GM21526 (cell line): ENCODE measurements around the gene IRF5.
"Not testable (repeated sequence)": the region's sequence is repeated elsewhere in the genome, so short reads cannot be mapped to it uniquely, and the experiment has no call there.

Experiments
- ATAC-seq: cut with Tn5 transposase; IDR thresholded peaks from one replicate; pipeline ENCODE4 v1.9.1; 2021; ENCODE audit warnings: moderate library complexity; ENCODE audit not compliant: unreplicated experiment, low FRiP score

IRF5 gene

DNA sequence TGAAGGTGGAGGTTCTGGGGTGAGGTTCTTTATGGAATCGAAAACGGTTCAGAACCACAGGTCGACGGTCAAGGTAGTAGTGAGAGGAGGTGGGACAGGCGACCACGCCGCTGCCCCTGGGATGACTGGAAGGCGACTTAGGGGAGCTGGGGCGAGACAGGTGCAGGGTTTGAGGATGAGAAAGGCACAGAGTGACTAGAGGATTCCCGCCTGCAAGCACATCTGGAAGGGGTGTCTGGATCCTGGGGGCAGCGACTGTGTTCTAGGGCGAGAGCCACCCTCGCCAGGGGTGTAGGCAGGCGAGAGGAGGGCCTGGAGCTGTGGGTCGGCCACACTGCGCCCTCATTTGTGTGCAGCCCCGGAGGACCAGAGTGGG lies 468 bp upstream of the IRF5 start:
- no peak for ATAC-seq

DNA sequence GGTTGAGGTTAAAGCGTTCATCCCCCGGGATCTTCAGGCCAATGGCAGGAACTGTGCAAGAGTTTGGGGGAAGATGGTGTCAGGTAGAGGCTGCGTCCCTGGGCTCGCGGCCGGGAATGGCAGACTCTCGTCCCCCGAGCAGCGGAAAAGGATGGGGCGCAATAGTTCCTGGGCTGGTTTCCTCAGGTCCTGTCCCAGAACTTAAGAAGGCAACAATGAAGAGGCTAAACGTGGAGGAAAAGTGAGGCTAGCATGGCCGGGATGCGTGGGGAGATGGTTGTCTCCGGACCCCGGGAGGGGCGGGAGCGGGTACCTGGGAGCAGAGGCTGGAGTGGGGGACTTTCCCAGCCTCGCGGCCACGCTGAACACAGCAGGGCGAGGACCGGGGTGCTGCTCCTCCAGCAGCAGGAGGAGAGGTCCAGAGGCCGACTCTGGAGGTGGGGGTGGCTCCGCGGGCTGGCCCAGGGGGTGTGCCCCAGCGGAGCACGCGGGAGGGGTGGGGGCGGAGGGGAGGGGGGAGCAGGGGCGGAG lies 882 bp downstream of the IRF5 start:
- no peak for ATAC-seq

DNA sequence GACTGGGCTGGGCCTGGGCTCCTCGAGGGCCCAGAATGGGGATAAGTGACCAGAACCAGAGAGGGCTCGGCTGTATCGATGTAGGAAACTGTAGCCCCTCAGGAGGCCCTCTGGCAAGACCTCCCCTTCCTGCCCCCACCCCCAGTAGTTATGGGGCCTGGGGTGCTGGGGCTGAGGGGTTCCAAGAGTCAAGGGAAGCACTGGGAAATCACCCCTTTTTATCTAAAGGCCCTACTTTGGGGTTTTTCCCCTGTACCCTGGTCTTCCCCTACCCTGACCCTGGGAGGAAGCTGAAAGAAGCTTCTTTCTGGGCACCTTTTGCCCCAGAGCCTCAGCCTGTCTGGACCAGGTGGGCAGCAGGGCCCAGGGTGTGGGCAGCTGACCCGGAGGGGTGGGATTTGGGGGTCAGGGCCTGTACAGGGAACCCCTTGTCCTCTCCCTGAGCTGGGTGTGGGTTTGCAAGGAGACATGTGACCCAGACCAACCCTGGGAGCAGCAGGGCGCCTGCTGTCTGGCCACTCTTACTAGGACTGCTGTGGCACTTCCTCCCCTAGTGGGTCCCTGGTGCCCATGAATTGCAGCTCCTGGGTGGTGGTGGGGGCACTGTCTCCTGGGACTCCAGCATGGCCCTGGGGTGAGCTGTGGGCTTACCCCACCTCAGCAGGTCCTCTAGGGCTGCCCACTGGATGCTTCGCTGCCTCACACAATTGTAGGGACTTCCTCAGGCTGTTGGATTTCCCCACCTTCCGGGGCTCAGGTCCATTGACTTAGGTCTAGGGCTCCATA lies 1.5 kb downstream of the IRF5 start:
- ATAC-seq, result no peak

DNA sequence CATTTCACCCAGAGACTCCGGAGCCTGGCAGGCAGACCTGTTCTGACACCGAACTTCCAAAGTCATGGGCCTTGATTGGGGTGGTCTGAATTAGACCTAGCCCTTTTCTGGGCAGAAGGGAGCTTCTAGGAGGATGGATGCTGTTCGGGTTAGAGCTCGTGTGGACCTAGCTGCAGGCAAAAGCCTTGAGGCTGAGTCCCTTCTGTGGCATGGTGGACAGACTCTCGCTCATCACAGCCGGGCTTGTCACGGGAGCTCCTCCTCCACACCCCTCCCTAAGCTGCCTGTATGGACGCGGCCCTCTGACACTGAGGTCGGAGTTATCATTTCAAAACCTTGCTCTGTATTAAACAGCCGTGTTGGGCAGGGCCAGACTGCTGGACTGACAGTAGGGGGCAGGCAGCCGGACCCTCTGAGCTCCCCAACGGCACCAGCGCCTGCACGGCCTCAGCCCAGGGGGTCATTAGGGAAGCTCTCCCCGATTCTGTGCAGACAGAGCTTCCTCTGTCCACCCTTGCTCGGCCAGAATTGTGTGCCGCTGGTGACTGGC lies 2.2 kb downstream of the IRF5 start:
- peak; percentile 19 for ATAC-seq

DNA sequence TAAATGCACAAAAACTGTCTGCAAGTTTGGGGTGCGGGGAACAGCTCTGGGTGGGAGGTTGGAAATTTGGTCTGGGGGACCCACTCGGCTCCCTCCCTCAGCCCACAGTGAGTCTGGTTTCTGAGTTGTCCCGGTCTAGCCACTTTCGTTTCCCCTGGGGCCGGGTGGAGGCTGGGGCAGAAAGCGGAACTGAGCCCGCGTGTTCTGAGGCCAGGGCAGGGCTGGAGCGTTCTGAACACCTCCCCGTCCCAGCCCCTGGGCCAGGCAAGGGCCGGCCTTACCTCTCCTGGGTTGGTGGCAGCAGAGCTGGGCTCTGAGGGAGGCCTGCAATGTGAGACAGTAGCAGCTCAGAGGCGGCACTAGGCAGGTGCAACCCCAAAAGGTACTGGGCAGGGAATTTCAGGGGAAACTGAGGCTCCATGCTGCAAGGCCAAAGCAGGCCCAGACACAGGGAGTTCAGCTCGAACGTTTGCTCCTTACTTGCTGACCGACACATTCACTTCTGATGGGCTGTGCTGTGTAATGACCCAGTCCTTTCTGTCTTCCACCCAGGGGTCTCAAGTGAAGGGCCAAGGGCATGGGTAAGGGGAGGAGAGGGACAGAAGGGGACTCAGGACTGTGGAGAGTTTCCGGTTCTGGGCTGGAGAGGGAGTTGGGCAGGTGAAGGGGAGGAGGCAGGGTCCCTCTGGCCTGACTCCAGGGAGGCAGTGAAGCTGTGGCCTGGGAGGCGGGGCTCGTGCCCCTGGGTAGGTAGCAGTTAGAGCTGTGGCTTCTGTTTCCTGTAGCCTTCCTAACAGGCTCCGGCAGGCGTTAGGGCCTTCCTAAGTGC lies 3.0 kb downstream of the IRF5 start:
- peak; percentile 60 for ATAC-seq

DNA sequence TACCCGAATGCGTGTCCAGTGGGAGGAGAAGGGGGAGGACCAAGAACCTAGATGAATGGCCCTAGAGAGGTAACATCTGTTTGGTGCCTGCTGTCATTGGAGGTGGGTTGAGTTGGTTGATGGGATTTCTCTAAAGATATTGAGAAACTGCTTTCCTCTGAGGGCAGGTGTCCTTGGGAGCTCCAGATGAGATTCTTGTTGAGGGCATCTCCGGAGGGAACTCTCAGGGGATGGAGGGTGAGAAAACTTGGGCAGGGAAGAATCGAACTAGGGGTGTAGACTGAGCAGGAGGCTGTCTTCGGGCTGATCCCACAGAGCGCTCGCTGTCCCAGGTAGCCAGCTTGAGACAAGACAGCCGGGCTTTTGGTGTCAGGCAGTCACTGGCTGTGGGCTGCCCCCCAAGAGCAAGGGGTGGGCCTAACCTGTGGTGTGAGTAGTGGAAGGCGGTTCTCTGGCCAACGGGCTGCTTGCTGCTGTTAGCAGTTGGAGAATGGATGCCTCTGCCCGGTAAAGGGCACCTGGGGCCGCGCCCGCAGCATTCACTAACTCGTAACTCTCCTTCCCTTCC lies 3.7 kb downstream of the IRF5 start:
- ATAC-seq, result no peak

DNA sequence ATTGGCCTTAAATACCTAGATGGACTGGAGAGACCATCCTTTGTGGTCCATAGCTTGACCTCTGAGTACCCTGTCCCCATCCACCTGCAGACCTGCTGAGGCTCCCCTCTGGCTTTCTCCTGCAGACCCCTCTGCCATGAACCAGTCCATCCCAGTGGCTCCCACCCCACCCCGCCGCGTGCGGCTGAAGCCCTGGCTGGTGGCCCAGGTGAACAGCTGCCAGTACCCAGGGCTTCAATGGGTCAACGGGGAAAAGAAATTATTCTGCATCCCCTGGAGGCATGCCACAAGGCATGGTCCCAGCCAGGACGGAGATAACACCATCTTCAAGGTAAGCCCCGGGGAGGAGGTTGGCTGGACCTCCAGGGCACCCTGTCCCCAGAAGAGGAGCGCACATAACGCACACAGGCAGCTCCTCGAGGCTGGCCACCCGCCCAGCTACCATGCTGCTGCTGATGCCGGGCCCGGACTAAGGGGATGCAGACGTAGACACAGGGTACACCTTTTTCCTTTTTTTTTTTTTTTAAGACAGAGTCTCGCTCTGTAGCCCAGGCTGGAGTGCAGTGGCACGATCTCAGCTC lies 4.3 kb downstream of the IRF5 start:
- ATAC-seq, result no peak

DNA sequence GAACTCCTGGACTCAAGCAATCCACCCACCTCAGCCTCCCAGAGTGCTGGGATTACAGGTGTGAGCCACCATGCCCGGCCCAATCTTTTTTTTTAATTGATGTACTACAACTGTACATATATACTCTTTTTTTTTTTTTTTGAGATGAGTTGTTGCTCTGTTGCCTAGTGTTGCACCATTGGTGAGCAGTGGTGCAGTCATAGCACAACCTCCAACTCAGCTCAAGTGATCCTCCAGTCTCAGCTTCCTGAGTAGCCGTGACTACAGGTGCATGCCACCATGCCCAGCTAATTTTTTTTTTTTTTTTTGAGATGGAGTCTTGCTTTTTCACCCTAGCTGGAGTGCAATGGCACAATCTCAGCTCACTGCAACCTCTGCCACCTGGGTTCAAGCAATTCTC lies 5.5 kb downstream of the IRF5 start:
- ATAC-seq, result not testable (repeated sequence)

DNA sequence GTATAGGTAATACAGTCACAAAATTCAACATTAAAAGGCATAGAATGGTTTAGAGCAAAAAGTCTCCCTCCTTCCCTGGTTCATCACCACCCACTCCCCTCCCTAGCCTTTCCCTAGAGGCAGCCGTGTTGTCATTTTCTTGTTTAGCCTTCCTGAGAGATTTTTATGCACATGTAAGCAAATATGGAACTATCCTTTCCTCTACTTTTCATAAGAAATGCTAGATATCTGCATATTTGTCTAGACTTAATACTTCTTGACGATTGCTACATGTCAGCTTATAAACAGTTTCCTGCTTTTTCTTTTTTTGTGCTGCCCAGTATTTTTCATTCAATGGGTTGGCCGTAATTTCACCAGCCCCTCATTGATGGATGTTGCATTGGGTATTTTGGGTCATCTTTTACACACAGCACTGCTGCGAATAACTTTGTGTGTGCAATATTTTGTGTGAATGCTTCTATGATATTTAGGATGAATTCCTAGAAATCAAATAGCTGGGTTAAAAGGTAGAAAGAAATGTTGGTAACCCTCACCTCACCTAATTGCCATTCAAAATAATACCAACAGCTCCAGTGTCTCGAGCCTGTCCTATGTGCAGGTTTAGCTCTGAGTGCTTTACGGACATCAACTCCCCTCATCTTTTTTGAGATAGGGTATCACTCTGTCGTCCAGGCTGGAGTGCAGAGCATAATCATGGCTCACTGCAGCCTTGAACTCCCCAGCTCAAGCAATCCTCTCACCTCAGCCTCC lies 6.9 kb downstream of the IRF5 start:
- ATAC-seq, result no peak

DNA sequence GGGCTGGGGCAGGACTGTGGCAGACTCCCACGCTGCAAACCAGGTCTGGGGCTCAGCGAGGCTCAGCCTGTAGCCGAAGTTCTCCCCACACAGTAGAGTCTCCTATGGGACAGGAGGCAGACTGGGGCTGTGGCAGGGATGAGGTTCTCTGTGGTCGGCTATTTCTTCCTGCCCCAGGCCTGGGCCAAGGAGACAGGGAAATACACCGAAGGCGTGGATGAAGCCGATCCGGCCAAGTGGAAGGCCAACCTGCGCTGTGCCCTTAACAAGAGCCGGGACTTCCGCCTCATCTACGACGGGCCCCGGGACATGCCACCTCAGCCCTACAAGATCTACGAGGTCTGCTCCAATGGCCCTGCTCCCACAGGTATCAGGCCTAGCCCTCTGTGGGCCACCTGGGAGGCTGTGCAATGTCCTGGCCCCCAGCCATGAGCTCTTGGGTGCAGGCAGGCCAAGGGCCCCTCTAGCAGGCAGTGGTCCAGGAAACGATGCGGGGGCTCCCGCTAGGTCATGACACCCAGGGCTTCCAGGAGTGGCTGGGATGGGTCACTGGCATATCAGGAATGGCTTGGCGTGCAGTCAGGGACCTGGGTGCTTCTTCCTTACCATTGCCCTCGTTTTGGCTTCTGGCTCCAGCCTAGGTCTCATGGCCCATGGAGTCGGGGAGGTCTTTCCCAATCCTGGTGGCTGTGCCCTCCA lies 8.1 kb downstream of the IRF5 start:
- ATAC-seq, result no peak

DNA sequence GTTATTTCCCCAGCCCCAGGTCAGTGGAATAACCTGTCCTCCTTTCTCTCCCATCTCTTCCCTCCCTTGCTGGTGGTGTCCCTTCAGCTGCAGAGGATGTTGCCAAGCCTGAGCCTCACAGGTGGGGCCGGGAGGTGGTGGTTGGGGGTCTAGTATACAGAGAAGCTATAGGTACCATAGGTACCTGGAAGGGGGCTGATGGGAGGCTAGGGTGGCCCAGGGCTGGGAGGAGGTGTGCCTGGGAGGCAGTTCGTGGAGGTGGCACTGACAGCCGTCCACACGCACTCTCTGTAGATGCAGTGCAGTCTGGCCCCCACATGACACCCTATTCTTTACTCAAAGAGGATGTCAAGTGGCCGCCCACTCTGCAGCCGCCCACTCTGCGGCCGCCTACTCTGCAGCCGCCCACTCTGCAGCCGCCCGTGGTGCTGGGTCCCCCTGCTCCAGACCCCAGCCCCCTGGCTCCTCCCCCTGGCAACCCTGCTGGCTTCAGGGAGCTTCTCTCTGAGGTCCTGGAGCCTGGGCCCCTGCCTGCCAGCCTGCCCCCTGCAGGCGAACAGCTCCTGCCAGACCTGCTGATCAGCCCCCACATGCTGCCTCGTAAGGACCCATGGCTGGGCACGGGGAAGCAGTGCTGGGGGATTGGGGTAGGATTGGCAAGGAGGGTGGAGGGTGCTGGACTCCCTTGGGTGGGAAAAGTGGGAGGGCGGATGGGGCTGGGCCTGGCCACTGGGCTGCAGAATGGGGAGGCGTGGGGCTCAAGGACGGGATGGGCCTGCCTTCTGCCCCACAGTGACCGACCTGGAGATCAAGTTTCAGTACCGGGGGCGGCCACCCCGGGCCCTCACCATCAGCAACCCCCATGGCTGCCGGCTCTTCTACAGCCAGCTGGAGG lies 9.5 kb downstream of the IRF5 start:
- ATAC-seq, result no peak

DNA sequence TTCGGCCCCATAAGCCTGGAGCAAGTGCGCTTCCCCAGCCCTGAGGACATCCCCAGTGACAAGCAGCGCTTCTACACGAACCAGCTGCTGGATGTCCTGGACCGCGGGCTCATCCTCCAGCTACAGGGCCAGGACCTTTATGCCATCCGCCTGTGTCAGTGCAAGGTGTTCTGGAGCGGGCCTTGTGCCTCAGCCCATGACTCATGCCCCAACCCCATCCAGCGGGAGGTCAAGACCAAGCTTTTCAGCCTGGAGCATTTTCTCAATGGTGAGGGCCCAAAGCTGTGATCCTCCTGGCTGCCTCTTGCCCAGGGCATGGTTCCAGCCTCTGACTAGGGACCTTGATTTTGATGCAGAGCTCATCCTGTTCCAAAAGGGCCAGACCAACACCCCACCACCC lies 10.1 kb downstream of the IRF5 start:
- no peak for ATAC-seq

DNA sequence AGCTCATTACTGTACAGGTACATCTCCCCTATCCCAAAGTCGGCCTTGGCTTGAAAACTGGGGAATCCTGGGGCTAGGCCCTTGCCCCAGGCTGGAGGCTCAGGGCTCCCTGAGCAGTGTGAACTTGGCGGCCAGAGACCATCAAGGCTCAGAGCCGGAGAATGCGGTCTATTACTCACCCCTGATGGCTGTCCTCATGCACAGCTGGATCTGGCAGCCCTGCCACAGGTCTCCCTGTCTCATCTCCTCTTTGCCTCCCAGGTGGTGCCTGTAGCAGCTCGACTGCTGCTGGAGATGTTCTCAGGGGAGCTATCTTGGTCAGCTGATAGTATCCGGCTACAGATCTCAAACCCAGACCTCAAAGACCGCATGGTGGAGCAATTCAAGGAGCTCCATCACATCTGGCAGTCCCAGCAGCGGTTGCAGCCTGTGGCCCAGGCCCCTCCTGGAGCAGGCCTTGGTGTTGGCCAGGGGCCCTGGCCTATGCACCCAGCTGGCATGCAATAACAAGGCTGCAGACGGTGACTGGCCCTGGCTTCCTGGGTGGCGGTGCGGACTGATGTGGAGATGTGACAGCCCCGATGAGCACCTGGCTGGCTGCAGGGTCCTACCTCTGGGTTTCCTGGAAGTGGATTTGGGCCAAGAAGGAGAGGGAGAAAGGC lies 10.7 kb downstream of the IRF5 start:
- no peak for ATAC-seq

DNA sequence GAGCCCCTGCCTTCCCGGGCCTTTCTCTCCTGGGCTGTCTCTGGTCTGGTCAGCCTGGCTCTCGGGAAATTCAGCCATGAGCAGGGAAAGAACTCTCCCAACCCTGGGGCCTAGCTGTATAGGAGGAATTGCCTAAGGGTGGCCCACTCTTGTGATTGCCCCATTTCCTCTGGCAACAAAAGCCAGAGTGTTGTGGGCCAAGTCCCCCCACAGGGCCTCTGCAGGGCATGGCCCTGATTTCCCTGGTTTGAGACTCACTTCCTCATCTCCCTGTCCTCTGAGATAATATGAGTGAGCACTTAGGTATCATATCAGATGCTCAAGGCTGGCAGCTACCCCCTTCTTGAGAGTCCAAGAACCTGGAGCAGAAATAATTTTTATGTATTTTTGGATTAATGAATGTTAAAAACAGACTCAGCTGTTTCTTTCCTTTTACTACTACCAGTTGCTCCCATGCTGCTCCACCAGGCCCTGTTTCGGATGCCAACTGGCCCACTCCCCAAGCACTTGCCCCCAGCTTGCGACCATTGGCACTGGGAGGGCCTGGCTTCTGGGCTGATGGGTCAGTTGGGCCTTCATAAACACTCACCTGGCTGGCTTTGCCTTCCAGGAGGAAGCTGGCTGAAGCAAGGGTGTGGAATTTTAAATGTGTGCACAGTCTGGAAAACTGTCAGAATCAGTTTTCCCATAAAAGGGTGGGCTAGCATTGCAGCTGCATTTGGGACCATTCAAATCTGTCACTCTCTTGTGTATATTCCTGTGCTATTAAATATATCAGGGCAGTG lies 11.4 kb downstream of the IRF5 start:
- ATAC-seq, result no peak

DNA sequence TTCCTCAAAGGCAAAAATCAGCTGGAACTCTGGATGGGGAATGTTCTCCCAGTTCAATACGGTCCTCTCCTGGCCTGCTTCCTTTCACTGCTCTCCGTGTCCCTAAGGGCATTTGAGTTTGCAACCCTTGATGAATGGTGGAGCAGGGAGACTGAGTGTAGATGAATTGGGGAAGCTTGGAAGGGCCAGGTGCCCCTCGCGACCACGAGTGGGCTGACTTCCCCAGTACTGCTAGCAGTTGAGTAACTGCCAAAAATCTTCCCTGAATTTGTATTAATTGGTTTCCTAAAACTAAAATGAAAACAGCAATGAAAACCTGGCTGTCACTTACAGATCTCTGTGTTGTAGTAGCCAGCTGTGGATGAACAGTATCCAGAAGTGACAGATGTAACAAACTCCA lies 13.6 kb downstream of the IRF5 start:
- no peak for ATAC-seq

DNA sequence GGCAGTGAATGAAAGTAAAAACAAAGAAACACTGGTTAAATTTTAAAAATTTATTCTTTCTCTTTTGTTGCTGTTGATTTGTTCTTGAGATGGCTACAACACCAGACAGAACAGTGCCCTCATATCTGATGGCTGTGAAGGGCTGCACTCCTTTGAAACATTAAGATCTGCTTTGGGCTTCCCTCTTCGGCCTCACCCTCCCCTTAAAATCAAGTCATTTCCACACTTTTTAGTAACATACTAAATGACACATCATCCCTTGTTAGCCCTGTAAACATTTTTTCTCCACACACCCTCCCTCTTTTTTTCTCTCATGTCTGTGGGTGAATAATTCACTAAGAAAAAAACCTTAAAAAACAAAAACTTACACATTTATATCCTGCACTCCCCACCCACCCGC lies 16.4 kb downstream of the IRF5 start:
- no peak for ATAC-seq
